GM23248 (cell line): ENCODE measurements around the gene ENTHD1.

Experiments used
- EZH2 ChIP-seq: fragments of 200-600 bp; sonication (generic); IDR thresholded peaks from 2 replicates; pipeline ENCODE4 v1.6.1; 2018; ENCODE audit warnings: antibody characterized with exemption, mild to moderate bottlenecking; ENCODE audit not compliant: insufficient read depth, poor library complexity, severe bottlenecking
- EZH2phosphoT487 ChIP-seq: fragments of 200-600 bp; sonication (generic); IDR thresholded peaks from 2 replicates; pipeline ENCODE4 v1.6.1; 2018; ENCODE audit warnings: antibody characterized with exemption, moderate library complexity, mild to moderate bottlenecking, low read depth; ENCODE audit not compliant: insufficient read depth

GRCh38 chr22:39927544-39927943, 34.0 kb upstream of the ENTHD1 start:
- TF ChIP-seq EZH2phosphoT487: no peak
- TF ChIP-seq EZH2: no peak
